Epithelial cell of proximal tubule (primary cell): Measurements from ENCODE around the gene ZNF532. TPM values are rescaled to one million over a fixed set of nuclear protein-coding genes. Genes with fewer than 3 reads are reported as not detected.

ENCODE experiments used
- DNase-seq: peaks from one replicate; pipeline ENCODE4 v3.0.0-alpha.2; 2011; ENCODE audit warnings: low read depth
- H3K4me3 ChIP-seq: 2 replicates; pipeline ENCODE4 v1.5.1; 2011; ENCODE audit warnings: low read depth, mild to moderate bottlenecking, low read length
- total RNA-seq: library from RNA; depleted of rRNA; stranded (reverse); fragments of >200 nt; gene quantifications from 2 replicates; pipeline ENCODE4 v1.2.3, GENCODE V29; 2015
- TF ChIP-seq, protein P1 (sequence below): conservative IDR thresholded peaks from 2 replicates; pipeline ENCODE4 v1.5.1; 2012; ENCODE audit warnings: low read depth, mild to moderate bottlenecking, low read length

Gene ZNF532
- total RNA-seq, 1 donor from 2014 or later = 70.2 TPM

DNA sequence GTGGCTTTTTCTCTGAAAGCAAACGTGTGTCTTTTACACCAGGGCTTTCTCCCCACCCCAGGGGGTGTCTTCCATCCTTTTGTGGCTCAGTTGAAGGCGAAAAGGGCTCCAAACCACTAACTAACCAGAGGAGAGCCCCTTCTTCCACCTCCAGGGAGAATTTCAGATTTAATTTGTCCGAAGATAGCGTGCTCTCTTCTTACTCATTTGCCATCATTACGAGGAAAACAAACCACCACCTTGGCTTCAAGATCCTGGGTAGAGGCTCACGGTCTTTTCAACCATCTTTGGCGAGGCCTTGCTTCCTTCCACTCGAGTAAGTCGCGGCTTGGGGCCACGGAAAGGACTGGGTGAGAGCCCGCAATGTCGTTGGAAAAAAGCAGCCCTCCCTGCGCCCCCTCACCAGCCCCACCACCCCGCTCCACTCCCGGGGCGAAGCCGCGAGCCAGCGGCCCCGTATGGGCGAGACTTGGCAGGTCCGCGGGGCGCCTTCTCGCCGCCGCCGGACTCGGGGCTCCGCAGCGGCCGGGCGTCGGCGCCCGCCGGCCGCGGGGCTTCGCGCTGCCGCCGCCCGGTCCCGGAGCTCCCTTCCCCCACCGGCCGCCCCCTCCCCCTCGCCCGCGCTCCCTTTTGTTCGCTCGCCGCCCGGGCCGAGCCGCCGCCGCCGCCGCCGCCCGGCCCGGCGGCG is 1.7 kb upstream of the ZNF532 start:
- TF ChIP-seq, protein P1, sequence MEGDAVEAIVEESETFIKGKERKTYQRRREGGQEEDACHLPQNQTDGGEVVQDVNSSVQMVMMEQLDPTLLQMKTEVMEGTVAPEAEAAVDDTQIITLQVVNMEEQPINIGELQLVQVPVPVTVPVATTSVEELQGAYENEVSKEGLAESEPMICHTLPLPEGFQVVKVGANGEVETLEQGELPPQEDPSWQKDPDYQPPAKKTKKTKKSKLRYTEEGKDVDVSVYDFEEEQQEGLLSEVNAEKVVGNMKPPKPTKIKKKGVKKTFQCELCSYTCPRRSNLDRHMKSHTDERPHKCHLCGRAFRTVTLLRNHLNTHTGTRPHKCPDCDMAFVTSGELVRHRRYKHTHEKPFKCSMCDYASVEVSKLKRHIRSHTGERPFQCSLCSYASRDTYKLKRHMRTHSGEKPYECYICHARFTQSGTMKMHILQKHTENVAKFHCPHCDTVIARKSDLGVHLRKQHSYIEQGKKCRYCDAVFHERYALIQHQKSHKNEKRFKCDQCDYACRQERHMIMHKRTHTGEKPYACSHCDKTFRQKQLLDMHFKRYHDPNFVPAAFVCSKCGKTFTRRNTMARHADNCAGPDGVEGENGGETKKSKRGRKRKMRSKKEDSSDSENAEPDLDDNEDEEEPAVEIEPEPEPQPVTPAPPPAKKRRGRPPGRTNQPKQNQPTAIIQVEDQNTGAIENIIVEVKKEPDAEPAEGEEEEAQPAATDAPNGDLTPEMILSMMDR = no peak
- H3K4me3 ChIP-seq = peak overlapping the region; percentile 59
- DNase-seq = no peak

DNA sequence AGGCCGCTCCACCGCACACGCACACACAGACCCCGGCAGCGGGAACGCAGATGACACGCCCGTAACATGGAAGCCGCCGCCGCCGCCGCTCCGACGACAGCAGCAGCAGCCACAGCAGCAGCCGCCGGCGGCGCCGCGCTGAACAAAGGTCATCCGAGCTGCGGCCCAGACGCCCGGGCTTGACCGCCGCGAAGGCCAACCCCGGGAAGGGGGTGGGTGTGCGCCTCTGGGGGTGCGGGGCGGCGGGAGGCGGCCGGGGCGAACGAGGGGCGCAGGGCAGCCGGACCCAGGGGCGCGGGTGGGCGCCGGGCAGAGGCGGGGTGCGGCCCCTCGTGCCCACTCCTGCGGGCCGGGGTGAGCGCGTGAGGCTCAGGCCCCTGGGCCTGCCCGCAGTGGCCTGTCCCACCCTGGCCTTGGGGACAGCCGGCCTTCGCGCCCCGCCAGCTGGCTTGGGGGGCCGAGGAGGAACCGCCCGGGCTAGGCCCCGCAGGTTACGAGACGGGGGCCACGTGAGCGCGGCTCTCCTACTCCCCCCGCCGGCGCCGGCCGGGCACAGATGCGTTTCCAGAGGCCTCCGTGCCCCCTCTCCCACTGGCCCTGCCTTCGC is 1.0 kb upstream of the ZNF532 start:
- TF ChIP-seq, protein P1 = no peak
- peak overlapping the region; percentile 46 for H3K4me3 ChIP-seq
- DNase-seq = no peak

DNA sequence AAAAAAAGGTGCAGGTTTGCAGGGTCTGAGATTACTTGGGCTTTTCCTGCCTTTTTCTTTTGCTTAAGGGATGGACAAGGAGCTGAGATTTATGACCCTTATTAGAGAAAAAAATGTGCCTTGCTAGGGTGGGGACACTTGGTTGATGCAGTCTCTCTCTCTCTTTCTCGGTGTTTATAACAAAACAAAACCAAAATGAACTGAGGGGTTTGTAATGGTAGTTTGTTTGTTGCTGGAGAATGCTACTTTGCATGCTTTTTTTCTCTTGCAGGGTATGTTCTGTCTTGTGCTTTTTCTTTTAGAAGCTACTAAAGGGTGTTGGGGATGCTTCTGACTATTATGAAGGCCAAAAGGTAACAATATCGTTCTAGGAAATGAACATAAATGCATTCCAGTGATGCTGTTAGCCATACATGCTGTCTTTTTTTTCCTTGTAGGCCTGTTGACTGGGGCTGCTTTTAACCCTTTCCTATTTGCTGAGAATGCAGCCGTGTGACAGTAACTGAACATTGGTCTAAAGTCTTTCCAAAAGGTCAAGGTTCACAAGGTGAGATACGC is 435 bp downstream of the ZNF532 start:
- DNase-seq = no peak
- TF ChIP-seq, protein P1 = no peak
- no peak overlapping the region for H3K4me3 ChIP-seq

DNA sequence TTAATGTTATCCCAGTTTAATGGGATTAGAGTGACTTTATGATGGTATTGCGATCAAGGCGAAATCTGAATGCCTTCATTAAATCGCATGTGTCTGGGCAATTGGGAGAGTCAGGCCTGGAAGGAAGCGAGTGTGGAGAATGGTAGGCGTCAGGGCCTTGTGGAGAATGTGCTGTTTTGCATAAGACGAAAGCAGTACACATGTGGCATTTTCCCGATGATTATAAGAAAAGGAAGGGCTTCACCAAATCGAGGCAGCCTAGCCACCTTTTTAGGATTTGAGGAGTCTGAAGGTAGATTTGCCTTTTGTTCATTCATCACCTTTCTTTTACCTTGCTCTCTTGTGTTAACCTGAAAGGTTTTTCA is 1.0 kb downstream of the ZNF532 start:
- TF ChIP-seq, protein P1 = no peak
- no peak overlapping the region for H3K4me3 ChIP-seq
- no peak for DNase-seq

DNA sequence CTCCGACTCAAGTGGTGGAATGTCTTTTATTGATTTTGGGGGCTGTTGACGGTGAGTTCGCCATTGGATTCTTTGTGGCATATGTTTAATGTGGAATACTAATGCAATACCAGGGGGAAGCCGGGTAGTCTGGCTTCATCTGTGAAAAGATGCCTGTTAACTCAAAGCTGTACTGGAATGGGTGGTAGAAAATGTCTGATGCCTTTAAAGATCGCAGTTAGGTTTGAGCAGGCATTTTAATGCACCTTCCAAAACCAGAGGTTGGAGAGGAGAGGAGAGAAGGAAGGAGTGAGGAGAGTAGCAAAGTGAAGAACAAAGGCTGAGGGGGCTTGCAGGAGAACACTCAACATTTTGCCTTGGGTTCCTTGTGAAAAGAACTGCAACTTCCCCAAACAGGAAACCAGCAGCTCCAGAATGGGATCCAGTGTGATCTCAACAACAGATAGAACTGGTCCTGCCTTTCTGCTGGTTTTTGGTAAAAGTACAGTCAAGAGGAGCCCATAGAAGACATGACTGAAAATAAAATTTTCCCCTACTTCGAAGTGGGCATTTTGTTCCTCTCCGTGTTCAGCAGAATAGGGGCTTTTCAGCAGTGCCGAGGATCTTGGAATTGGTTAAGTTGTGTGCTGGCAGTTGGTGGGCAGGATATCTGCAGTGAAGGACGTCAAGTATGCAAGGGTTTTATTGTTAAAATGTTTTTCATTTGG is 1.5 kb downstream of the ZNF532 start:
- H3K4me3 ChIP-seq = no peak overlapping the region
- TF ChIP-seq, protein P1 = no peak
- no peak for DNase-seq

DNA sequence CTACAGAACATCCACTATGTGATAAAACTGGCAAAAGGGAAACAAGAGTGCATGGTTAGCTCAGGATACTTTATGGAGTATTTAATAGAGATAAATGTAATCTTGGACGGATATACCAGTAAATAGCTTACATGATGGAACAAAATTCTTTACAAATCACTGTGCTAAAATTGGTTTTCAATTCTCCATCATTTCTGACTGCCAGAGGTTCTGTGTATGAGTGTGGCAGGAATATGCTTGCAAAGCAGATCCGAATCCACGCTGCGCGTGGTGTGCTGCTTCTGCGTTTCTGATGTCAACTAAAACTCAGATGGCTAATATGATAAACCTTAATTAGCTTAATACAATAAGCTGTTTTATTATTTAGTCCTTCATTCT is 2.1 kb downstream of the ZNF532 start:
- DNase-seq = no peak
- TF ChIP-seq, protein P1 = no peak
- H3K4me3 ChIP-seq = no peak overlapping the region
